DND-41 (cell line): ENCODE data around the gene RNF31.

ENCODE experiments used
- EZH2 ChIP-seq: IDR thresholded peaks from 3 replicates; pipeline ENCODE4 v1.6.1; 2012; ENCODE audit warnings: borderline replicate concordance, low read depth, mild to moderate bottlenecking, moderate library complexity, low read length, inconsistent platforms; ENCODE audit not compliant: severe bottlenecking
- TF ChIP-seq, protein P1 (sequence below): IDR thresholded peaks from 2 replicates; pipeline ENCODE4 v1.5.1; 2012; ENCODE audit warnings: borderline replicate concordance, low read length, moderate library complexity, mild to moderate bottlenecking; ENCODE audit not compliant: poor library complexity, severe bottlenecking; ENCODE audit errors: extremely low read depth

DNA sequence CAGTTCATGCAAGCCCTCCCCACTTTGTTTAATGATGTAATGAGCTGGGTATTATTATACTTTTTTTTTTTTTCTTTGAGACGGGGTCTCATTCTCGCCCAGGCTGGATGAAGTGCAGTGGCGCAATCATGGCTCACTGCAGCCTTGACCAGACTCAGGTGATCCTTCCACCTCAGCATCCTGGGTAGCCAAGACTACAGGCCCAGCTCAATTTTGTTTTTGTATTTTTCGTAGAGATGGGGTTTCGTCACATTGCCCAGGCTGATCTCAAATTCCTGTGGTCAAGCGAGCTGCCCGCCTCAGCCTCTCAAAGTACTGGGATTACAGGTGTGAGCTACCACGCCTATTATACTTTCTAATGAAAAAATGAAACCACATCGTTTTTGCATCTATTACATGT lies 37.2 kb upstream of the RNF31 start:
- TF ChIP-seq, protein P1, sequence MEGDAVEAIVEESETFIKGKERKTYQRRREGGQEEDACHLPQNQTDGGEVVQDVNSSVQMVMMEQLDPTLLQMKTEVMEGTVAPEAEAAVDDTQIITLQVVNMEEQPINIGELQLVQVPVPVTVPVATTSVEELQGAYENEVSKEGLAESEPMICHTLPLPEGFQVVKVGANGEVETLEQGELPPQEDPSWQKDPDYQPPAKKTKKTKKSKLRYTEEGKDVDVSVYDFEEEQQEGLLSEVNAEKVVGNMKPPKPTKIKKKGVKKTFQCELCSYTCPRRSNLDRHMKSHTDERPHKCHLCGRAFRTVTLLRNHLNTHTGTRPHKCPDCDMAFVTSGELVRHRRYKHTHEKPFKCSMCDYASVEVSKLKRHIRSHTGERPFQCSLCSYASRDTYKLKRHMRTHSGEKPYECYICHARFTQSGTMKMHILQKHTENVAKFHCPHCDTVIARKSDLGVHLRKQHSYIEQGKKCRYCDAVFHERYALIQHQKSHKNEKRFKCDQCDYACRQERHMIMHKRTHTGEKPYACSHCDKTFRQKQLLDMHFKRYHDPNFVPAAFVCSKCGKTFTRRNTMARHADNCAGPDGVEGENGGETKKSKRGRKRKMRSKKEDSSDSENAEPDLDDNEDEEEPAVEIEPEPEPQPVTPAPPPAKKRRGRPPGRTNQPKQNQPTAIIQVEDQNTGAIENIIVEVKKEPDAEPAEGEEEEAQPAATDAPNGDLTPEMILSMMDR = no peak
- TF ChIP-seq EZH2 = no peak
